ENCODE data around the gene PSAPL1.

Gene PSAPL1

DNA sequence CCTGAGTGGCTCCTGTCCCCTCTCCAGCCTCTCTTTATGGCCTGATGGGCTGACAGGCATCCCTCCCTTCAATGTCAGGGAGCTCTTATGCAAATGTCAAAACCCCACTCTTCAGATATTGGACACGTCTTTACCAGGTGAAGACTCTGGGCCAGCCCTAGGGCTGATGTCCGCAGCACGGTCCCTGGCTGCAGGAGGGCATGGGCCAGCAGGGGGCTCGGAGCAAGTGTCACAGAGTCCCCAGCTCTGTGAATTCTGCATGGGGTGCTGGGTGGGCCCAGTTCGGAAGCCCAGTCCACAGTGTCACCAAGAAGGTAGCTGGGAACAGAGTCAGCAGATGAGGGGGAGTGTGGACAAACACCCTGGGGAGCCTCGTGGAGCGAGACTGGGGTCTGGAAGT, 39.6 kb upstream of the PSAPL1 start:
- no peak overlapping the region for H3K4me3 ChIP-seq (ENCODE audit: control insufficient read depth, low read depth, low read length)
- TF ChIP-seq, protein P1, sequence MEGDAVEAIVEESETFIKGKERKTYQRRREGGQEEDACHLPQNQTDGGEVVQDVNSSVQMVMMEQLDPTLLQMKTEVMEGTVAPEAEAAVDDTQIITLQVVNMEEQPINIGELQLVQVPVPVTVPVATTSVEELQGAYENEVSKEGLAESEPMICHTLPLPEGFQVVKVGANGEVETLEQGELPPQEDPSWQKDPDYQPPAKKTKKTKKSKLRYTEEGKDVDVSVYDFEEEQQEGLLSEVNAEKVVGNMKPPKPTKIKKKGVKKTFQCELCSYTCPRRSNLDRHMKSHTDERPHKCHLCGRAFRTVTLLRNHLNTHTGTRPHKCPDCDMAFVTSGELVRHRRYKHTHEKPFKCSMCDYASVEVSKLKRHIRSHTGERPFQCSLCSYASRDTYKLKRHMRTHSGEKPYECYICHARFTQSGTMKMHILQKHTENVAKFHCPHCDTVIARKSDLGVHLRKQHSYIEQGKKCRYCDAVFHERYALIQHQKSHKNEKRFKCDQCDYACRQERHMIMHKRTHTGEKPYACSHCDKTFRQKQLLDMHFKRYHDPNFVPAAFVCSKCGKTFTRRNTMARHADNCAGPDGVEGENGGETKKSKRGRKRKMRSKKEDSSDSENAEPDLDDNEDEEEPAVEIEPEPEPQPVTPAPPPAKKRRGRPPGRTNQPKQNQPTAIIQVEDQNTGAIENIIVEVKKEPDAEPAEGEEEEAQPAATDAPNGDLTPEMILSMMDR (conservative IDR thresholded peaks at IDR 0.05; ENCODE audit: control insufficient read depth, insufficient read depth, low read depth, low read length) = no peak

DNA sequence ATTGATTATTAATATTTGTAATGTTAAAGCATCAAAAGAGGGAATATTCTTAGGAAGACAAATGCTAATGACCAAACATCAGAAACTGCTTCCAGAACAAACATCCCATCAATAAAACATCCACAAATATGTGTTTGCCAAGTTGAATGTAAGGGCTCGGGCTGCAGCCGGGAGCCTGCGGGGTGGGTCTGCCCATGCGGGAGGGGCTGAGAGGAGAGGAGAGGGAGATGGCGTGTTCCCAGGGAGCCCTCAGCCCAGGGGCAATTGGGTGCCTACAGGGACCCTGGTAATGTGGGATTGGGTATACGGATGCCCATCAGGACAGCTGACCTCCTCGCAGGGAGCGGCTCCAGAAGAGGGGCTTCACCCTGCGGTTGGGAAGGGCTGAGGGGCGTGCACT, 38.4 kb upstream of the PSAPL1 start:
- TF ChIP-seq, protein P1 (conservative IDR thresholded peaks at IDR 0.05; ENCODE audit: control insufficient read depth, insufficient read depth, low read depth, low read length) = no peak
- no peak for DNase-seq (ENCODE audit: low read depth)
- H3K4me3 ChIP-seq (ENCODE audit: control insufficient read depth, low read depth, low read length) = no peak overlapping the region

More for the DNA sequence above, 39.6 kb upstream of the PSAPL1 start:
- DNase-seq (ENCODE audit: low read depth) = no peak

DNA sequence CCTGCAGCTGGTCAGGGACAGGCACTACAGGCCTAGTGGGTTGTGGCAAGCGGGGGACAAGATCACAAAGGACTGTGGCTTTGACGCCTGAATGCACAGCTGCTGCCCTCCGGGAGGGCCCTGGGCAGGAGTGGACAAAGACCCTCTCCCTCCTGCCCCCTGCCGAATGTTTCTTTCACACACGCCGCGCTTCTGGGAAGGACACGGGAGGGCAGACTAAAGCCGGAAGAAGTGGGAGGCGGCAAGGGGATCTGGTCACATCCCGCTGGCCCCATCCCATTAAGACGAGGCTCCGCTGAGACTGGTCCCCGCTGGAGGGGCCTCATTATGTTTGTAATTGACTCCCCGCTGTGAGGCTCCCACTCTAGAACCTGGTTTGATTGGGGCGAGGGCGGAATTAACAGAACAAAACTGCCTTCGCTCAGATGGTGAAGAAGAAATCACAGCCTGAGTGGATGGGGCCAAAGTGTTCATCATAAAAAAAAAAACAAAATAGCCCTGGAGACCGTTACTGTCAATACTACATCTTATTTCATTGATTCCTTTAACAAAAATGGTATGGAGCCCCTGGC, 37.8 kb upstream of the PSAPL1 start:
- no peak for DNase-seq (ENCODE audit: low read depth)
- TF ChIP-seq, protein P1 (conservative IDR thresholded peaks at IDR 0.05; ENCODE audit: control insufficient read depth, insufficient read depth, low read depth, low read length) = no peak
- H3K4me3 ChIP-seq (ENCODE audit: control insufficient read depth, low read depth, low read length) = no peak overlapping the region

DNA sequence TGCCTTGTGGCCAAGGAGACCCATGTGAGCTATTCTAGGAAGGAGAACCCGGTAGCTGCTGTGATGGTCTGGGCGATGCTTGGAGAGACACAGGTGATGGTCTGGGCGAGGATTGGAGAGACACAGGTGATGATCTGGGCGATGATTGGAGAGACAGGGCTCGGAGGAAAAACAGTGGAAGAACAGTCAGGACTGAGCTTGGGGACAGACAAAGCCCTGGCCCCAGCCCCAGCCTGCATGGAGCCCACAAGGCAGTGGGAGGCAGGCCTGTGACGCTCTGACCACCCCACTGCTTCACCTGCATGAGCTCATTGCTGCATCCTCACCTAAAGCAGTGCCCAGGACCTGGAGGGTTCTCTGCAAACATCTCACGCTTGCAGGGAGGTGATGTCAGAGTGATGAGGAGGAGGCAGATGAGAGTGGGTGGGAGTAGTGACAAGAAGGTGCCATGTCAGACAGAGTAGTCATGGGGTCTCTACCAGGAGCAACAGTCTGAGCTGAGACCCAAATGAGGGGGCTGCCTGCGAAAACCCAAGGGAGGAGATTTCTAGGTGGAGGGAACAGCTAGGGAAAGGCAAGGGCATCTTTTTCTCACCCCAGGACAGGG, 35.9 kb upstream of the PSAPL1 start:
- no peak for DNase-seq (ENCODE audit: low read depth)
- TF ChIP-seq, protein P1 (conservative IDR thresholded peaks at IDR 0.05; ENCODE audit: control insufficient read depth, insufficient read depth, low read depth, low read length) = no peak
- H3K4me3 ChIP-seq (ENCODE audit: control insufficient read depth, low read depth, low read length) = no peak overlapping the region

DNA sequence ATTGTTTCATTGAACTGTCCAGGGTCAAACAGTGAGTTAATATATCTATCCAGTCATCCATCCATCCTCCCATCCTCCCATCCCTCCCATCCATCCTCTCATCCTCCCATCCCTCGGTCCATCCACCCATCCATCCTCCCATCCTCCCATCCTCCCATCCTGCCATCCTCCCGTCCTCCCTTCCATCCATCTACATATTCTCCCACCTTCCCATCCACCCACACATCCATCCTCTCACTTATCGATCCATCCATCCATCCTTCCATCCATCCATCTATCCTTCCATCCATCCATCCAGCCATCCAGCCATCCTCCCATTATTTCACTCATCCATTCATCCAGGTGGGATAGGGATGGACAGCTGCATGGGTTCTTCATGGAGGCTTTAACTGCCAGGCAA, 35.4 kb upstream of the PSAPL1 start:
- no peak for DNase-seq (ENCODE audit: low read depth)
- no peak overlapping the region for H3K4me3 ChIP-seq (ENCODE audit: control insufficient read depth, low read depth, low read length)
- TF ChIP-seq, protein P1 (conservative IDR thresholded peaks at IDR 0.05; ENCODE audit: control insufficient read depth, insufficient read depth, low read depth, low read length) = no peak

DNA sequence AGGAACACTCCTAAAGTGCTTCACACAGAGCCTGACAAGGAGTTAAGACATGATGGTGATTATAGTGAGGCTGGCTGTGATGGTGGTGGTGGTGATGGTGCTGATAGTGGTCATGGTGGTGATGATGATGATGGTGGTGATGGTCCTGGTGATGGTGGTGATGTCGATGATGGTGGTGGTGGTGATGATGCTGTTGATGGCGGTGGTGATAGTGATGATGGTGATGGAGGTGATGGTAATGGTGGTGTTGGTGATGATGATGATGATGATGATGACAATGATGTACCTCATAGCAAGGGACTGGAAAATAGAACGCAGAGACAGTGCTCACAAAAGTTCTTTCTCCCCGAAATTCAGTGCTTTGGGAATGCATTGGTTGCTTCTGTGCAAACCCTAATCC, 34.3 kb upstream of the PSAPL1 start:
- H3K4me3 ChIP-seq (ENCODE audit: control insufficient read depth, low read depth, low read length) = no peak overlapping the region
- TF ChIP-seq, protein P1 (conservative IDR thresholded peaks at IDR 0.05; ENCODE audit: control insufficient read depth, insufficient read depth, low read depth, low read length) = no peak
- DNase-seq (ENCODE audit: low read depth) = no peak
